BLaER1 (cell line): ENCODE data around the gene PSEN1.
"Not testable (repeated sequence)": the region's sequence is repeated elsewhere in the genome, so short reads cannot be mapped to it uniquely, and the experiment has no call there.

ENCODE experiments used
- H3K27ac ChIP-seq: shearing (Covaris generic); formaldehyde crosslinking; 2 replicates; pipeline ENCODE4 v1.8.1; 2022
- H3K27me3 ChIP-seq: shearing (Covaris generic); formaldehyde crosslinking; 2 replicates; pipeline ENCODE4 v1.8.1; 2022
- H3K36me3 ChIP-seq: shearing (Covaris generic); formaldehyde crosslinking; 2 replicates; pipeline ENCODE4 v1.8.1; 2022
- H3K4me1 ChIP-seq: shearing (Covaris generic); formaldehyde crosslinking; 2 replicates; pipeline ENCODE4 v1.8.1; 2022
- H3K4me2 ChIP-seq: shearing (Covaris generic); formaldehyde crosslinking; 2 replicates; pipeline ENCODE4 v1.8.1; 2022
- H3K4me3 ChIP-seq: shearing (Covaris generic); formaldehyde crosslinking; 2 replicates; pipeline ENCODE4 v1.8.1; 2022
- H3K9ac ChIP-seq: shearing (Covaris generic); formaldehyde crosslinking; 2 replicates; pipeline ENCODE4 v1.8.1; 2022
- H3K9me3 ChIP-seq: shearing (Covaris generic); formaldehyde crosslinking; 2 replicates; pipeline ENCODE4 v1.8.1; 2022
- H4K20me1 ChIP-seq: shearing (Covaris generic); formaldehyde crosslinking; 2 replicates; pipeline ENCODE4 v1.8.1; 2022
- Cebpa-rat ChIP-seq: shearing (Covaris generic); IDR thresholded peaks from 2 replicates; pipeline ENCODE4 v1.8.1; 2022

Gene PSEN1

GRCh38 chr14:73153272-73153671 lies 17.0 kb downstream of the PSEN1 start:
- no peak overlapping the region for H3K4me3 ChIP-seq
- H3K4me2 ChIP-seq = no peak overlapping the region
- H3K9ac ChIP-seq = no peak overlapping the region
- H3K9me3 ChIP-seq = peaks cover 1% of the 10 kb centered on the region; the same call in 1 of the 2 replicates
- H3K27ac ChIP-seq = no peak overlapping the region
- H3K36me3 ChIP-seq = peaks cover 75% of the 10 kb centered on the region
- no peaks in the 10 kb centered on the region for H3K27me3 ChIP-seq
- TF ChIP-seq Cebpa-rat = no peak
- peaks cover 35% of the 10 kb centered on the region for H4K20me1 ChIP-seq
- H3K4me1 ChIP-seq = no peaks in the 10 kb centered on the region

- peaks cover 10% of the 10 kb centered on the region; the same call in 1 of the 2 replicates for H3K9me3 ChIP-seq
- no peak overlapping the region for H3K4me2 ChIP-seq
- no peak for TF ChIP-seq Cebpa-rat
- no peak overlapping the region for H3K27ac ChIP-seq
- H3K36me3 ChIP-seq = peaks cover 94% of the 10 kb centered on the region
- no peak overlapping the region for H3K9ac ChIP-seq
- H3K27me3 ChIP-seq = no peaks in the 10 kb centered on the region
- 0 out of 2 replicates have a peak, but pooled peaks cover 13% of the 10 kb centered on the region for H4K20me1 ChIP-seq
- H3K4me3 ChIP-seq = no peak overlapping the region
- no peaks in the 10 kb centered on the region for H3K4me1 ChIP-seq
These were observed 25.9 kb downstream of the PSEN1 start for GRCh38 chr14:73162251-73162650.

GRCh38 chr14:73166399-73166798 lies 30.1 kb downstream of the PSEN1 start:
- Histone ChIP-seq H3K4me2 (no peak overlapping the region), H3K36me3 (peaks cover 92% of the 10 kb centered on the region), H4K20me1 (0 out of 2 replicates have a peak, but pooled peaks cover 13% of the 10 kb centered on the region), H3K4me3 (no peak overlapping the region), H3K9ac (no peak overlapping the region), H3K27me3 (no peaks in the 10 kb centered on the region), H3K4me1 (no peaks in the 10 kb centered on the region), H3K27ac (no peak overlapping the region), H3K9me3 (no peaks in the 10 kb centered on the region)
- TF ChIP-seq Cebpa-rat = no peak

GRCh38 chr14:73167727-73168126 lies 31.4 kb downstream of the PSEN1 start:
- H3K36me3 ChIP-seq = peaks cover 92% of the 10 kb centered on the region
- H3K9ac ChIP-seq = no peak overlapping the region
- H3K4me2 ChIP-seq = no peak overlapping the region
- 0 out of 2 replicates have a peak, but pooled peaks cover 5% of the 10 kb centered on the region for H4K20me1 ChIP-seq
- no peaks in the 10 kb centered on the region for H3K4me1 ChIP-seq
- no peak overlapping the region for H3K4me3 ChIP-seq
- H3K9me3 ChIP-seq = no peaks in the 10 kb centered on the region
- no peaks in the 10 kb centered on the region for H3K27me3 ChIP-seq
- no peak for TF ChIP-seq Cebpa-rat
- H3K27ac ChIP-seq = no peak overlapping the region

DNA sequence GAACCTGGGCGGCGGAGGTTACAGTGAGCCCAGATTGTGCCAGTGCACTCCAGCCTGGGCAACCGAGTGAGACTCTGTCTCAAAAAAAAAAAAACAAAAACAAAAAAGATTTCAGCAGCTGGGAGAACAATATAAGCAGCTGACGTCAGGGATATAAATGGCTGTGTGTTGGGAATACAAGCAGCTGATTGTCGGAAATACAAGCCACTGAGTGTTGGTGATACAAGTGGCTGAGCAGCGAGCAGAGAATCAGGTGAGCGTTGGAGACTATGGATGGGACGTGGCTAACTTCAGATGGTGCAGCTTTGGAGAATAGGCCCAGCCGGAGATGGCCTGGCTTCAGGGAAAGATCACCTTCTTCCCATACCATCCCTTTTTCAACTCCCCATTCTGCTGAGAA lies 32.0 kb downstream of the PSEN1 start:
- H3K4me1 ChIP-seq = no peaks in the 10 kb centered on the region
- no peak for TF ChIP-seq Cebpa-rat
- H3K36me3 ChIP-seq = peaks cover 92% of the 10 kb centered on the region
- no peaks in the 10 kb centered on the region for H4K20me1 ChIP-seq
- H3K9me3 ChIP-seq = no peaks in the 10 kb centered on the region
- H3K4me3 ChIP-seq = no peak overlapping the region
- no peak overlapping the region for H3K4me2 ChIP-seq
- H3K27ac ChIP-seq = no peak overlapping the region
- no peaks in the 10 kb centered on the region for H3K27me3 ChIP-seq
- H3K9ac ChIP-seq = no peak overlapping the region

DNA sequence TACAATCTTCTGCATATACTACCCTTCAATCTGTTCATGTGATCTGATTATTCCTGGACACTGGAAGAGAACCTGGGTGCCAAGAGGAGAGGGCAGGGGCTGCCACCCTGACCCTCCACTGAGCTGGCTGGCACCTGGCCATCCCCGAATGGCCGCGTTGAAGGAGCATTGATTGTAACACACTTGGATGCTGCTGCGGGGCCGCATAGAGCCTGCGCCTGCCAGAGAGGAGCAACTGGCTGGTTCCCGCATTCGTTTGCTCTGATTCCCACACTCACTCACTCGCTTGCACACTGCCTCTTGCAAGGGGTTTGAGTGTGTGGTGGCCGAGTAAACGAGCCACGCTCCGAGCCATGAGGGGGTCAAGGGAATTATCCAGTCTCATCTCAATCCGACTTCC lies 32.4 kb downstream of the PSEN1 start:
- Histone ChIP-seq H3K36me3 (peaks cover 92% of the 10 kb centered on the region), H3K4me1 (no peaks in the 10 kb centered on the region)

GRCh38 chr14:73169855-73170254 lies 33.5 kb downstream of the PSEN1 start:
- H4K20me1 ChIP-seq, H3K4me3 ChIP-seq, H3K4me1 ChIP-seq, H3K27me3 ChIP-seq, H3K9ac ChIP-seq, H3K9me3 ChIP-seq, H3K27ac ChIP-seq, H3K4me2 ChIP-seq: not testable (repeated sequence)
- peaks cover 92% of the 10 kb centered on the region for H3K36me3 ChIP-seq

More for the DNA sequence above, 32.4 kb downstream of the PSEN1 start:
- H3K27me3 ChIP-seq = no peaks in the 10 kb centered on the region
- H3K9ac ChIP-seq = no peak overlapping the region
- no peak overlapping the region for H3K4me3 ChIP-seq
- no peaks in the 10 kb centered on the region for H3K9me3 ChIP-seq
- no peak overlapping the region for H3K27ac ChIP-seq
- TF ChIP-seq Cebpa-rat = no peak
- H3K4me2 ChIP-seq = no peak overlapping the region
- no peaks in the 10 kb centered on the region for H4K20me1 ChIP-seq

DNA sequence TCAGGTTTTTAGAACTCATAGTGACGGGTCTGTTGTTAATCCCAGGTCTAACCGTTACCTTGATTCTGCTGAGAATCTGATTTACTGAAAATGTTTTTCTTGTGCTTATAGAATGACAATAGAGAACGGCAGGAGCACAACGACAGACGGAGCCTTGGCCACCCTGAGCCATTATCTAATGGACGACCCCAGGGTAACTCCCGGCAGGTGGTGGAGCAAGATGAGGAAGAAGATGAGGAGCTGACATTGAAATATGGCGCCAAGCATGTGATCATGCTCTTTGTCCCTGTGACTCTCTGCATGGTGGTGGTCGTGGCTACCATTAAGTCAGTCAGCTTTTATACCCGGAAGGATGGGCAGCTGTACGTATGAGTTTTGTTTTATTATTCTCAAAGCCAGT lies 34.4 kb downstream of the PSEN1 start:
- no peaks in the 10 kb centered on the region for H3K27me3 ChIP-seq
- H3K9ac ChIP-seq = no peak overlapping the region
- no peaks in the 10 kb centered on the region for H4K20me1 ChIP-seq
- no peaks in the 10 kb centered on the region for H3K9me3 ChIP-seq
- H3K4me1 ChIP-seq = no peaks in the 10 kb centered on the region
- H3K4me2 ChIP-seq = no peak overlapping the region
- no peak overlapping the region for H3K4me3 ChIP-seq
- H3K27ac ChIP-seq = no peak overlapping the region
- no peak for TF ChIP-seq Cebpa-rat
- peaks cover 90% of the 10 kb centered on the region for H3K36me3 ChIP-seq

DNA sequence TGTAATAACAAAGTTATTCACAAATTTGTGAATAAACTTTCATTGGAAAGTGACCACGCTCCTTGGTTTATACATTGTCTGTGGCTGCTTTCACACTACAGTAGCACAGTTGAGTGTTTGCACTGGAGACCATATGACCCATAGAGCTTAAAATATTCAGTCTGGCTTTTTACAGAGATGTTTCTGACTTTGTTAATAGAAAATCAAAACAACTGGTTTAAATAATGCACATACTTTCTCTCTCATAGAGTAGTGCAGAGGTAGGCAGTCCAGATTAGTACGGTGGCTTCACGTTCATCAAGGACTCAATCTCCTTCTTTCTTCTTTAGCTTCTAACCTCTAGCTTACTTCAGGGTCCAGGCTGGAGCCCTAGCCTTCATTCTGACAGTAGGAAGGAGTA lies 36.2 kb downstream of the PSEN1 start:
- H3K36me3 ChIP-seq = peaks cover 89% of the 10 kb centered on the region
- no peaks in the 10 kb centered on the region for H4K20me1 ChIP-seq

GRCh38 chr14:73173092-73173735 lies 36.9 kb downstream of the PSEN1 start:
- Histone ChIP-seq H3K9ac (no peak overlapping the region), H3K36me3 (peaks cover 88% of the 10 kb centered on the region), H3K27me3 (no peaks in the 10 kb centered on the region), H4K20me1 (no peaks in the 10 kb centered on the region), H3K9me3 (no peaks in the 10 kb centered on the region), H3K4me2 (no peak overlapping the region), H3K4me1 (no peaks in the 10 kb centered on the region), H3K4me3 (no peak overlapping the region), H3K27ac (no peak overlapping the region)
- no peak for TF ChIP-seq Cebpa-rat

More for the DNA sequence above, 36.2 kb downstream of the PSEN1 start:
- H3K4me3 ChIP-seq = no peak overlapping the region
- H3K27me3 ChIP-seq = no peaks in the 10 kb centered on the region
- H3K27ac ChIP-seq = no peak overlapping the region
- H3K9me3 ChIP-seq = no peaks in the 10 kb centered on the region
- no peak overlapping the region for H3K9ac ChIP-seq
- no peaks in the 10 kb centered on the region for H3K4me1 ChIP-seq
- TF ChIP-seq Cebpa-rat = no peak
- H3K4me2 ChIP-seq = no peak overlapping the region

GRCh38 chr14:73176685-73177084 lies 40.4 kb downstream of the PSEN1 start:
- Histone ChIP-seq H3K27me3 (no peaks in the 10 kb centered on the region), H3K4me1 (no peaks in the 10 kb centered on the region), H3K9me3 (no peaks in the 10 kb centered on the region), H3K4me2 (no peak overlapping the region), H3K36me3 (peaks cover 85% of the 10 kb centered on the region), H4K20me1 (no peaks in the 10 kb centered on the region), H3K27ac (no peak overlapping the region), H3K4me3 (no peak overlapping the region), H3K9ac (no peak overlapping the region)
- no peak for TF ChIP-seq Cebpa-rat
